GM12878 (cell line): ENCODE measurements around the gene RNF220.

Source experiments
- EZH2 ChIP-seq: IDR thresholded peaks from 2 replicates; pipeline ENCODE4 v1.6.1; 2012; ENCODE audit warnings: low read depth, mild to moderate bottlenecking, control low read depth, inconsistent platforms, low read length, borderline replicate concordance; ENCODE audit not compliant: control insufficient read depth
- MEF2A ChIP-seq: IDR thresholded peaks from 2 replicates; pipeline ENCODE4 v1.6.1; 2011; ENCODE audit warnings: low read depth, mild to moderate bottlenecking, low read length, moderate library complexity; ENCODE audit not compliant: insufficient read depth
- TAF1 ChIP-seq: IDR thresholded peaks from 2 replicates; pipeline ENCODE4 v1.6.1; 2011; ENCODE audit warnings: mild to moderate bottlenecking, low read depth, low read length, borderline replicate concordance
- TCF7 ChIP-seq: IDR thresholded peaks from 2 replicates; pipeline ENCODE4 v1.6.1; 2014; ENCODE audit warnings: antibody characterized with exemption, borderline replicate concordance
- USF2 ChIP-seq: IDR thresholded peaks from 2 replicates; pipeline ENCODE4 v1.6.1; 2011; ENCODE audit warnings: low read depth, low read length, improper control_type of control experiment, borderline replicate concordance
- TF ChIP-seq, protein P1 (sequence below): fragments of 450-650 bp; formaldehyde crosslinking; IDR thresholded peaks from 2 replicates; pipeline ENCODE4 v1.4.0; 2022; ENCODE audit warnings: mild to moderate bottlenecking, moderate library complexity
- TF ChIP-seq, protein P2 (sequence below), 3 experiments: IDR thresholded peaks in 2 of 3; conservative IDR thresholded peaks in 1 of 3; 2 replicates each; pipeline ENCODE4 v1.5.1; 2011; ENCODE audit warnings: low read depth in 3 of 3, low read length in 3 of 3, mild to moderate bottlenecking in 3 of 3, control low read depth in 2 of 3, moderate library complexity in 2 of 3, inconsistent platforms in 1 of 3, mixed read lengths in 1 of 3; ENCODE audit not compliant: control insufficient read depth in 2 of 3, insufficient read depth in 1 of 3; ENCODE audit errors: extremely low read depth in 1 of 3

DNA sequence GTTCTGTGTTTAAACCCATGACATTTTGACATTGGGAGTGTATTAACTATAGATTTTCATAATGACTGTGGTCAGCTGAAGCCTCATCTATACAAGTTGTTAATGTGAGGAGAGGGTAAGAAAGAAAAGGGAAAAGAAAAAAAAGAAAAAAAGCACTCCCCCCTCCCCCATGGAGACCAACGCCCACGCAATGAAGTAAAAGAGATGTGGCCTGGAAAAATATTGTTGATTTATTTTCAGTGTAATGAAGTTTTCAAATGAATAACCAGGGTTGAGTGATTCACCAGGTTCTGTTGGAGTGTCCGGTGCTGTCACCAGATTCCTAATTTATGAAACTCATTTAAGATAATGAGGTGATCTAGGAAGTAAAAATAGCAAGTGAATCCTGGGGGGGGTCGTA lies 4.7 kb downstream of the RNF220 start:
- TF ChIP-seq, protein P1, sequence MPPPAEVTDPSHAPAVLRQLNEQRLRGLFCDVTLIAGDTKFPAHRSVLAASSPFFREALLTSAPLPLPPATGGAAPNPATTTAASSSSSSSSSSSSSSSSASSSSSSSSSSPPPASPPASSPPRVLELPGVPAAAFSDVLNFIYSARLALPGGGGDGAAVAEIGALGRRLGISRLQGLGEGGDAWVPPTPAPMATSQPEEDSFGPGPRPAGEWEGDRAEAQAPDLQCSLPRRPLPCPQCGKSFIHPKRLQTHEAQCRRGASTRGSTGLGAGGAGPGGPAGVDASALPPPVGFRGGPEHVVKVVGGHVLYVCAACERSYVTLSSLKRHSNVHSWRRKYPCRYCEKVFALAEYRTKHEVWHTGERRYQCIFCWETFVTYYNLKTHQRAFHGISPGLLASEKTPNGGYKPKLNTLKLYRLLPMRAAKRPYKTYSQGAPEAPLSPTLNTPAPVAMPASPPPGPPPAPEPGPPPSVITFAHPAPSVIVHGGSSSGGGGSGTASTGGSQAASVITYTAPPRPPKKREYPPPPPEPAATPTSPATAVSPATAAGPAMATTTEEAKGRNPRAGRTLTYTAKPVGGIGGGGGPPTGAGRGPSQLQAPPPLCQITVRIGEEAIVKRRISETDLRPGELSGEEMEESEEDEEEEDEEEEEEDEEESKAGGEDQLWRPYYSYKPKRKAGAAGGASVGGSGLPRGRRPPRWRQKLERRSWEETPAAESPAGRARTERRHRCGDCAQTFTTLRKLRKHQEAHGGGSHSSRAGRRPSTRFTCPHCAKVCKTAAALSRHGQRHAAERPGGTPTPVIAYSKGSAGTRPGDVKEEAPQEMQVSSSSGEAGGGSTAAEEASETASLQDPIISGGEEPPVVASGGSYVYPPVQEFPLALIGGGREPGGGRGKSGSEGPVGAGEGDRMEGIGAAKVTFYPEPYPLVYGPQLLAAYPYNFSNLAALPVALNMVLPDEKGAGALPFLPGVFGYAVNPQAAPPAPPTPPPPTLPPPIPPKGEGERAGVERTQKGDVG (CRISPR knock-in tag), result no peak
- TF ChIP-seq, protein P2, sequence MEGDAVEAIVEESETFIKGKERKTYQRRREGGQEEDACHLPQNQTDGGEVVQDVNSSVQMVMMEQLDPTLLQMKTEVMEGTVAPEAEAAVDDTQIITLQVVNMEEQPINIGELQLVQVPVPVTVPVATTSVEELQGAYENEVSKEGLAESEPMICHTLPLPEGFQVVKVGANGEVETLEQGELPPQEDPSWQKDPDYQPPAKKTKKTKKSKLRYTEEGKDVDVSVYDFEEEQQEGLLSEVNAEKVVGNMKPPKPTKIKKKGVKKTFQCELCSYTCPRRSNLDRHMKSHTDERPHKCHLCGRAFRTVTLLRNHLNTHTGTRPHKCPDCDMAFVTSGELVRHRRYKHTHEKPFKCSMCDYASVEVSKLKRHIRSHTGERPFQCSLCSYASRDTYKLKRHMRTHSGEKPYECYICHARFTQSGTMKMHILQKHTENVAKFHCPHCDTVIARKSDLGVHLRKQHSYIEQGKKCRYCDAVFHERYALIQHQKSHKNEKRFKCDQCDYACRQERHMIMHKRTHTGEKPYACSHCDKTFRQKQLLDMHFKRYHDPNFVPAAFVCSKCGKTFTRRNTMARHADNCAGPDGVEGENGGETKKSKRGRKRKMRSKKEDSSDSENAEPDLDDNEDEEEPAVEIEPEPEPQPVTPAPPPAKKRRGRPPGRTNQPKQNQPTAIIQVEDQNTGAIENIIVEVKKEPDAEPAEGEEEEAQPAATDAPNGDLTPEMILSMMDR (IDR thresholded peaks at IDR 0.05 in 2 of 3, conservative IDR thresholded peaks at IDR 0.05 in 1 of 3; ENCODE audit: control insufficient read depth in 2 of 3, extremely low read depth in 1 of 3, insufficient read depth in 1 of 3, low read depth in 3 of 3, low read length in 3 of 3), result no peak
- TF ChIP-seq TCF7, result no peak
- TF ChIP-seq MEF2A, result no peak
- no peak for TF ChIP-seq EZH2
- TF ChIP-seq TAF1, result no peak
- TF ChIP-seq USF2, result no peak
